Transverse colon (tissue), 4 donors: Measurements from ENCODE around the gene SPTBN2.

ENCODE experiments used
- CTCF ChIP-seq, 5 experiments: fragments of 200-600 bp in 3 of 5; fragments of 450-650 bp in 2 of 5; sonication (generic) in 3 of 5; IDR thresholded peaks; 1 replicate in 2 of 5; 2 replicates in 3 of 5; pipeline ENCODE4 v1.5.1; 2016 to 2017; ENCODE audit warnings: antibody characterized with exemption in 5 of 5, inconsistent platforms in 3 of 5, mild to moderate bottlenecking in 2 of 5, moderate library complexity in 1 of 5
- EP300 ChIP-seq: sonication (generic); formaldehyde crosslinking; IDR thresholded peaks from one replicate; pipeline ENCODE4 v1.6.1; 2017; ENCODE audit warnings: antibody characterized with exemption, low read depth
- POLR2AphosphoS5 ChIP-seq, 3 donors: sonication (generic); formaldehyde crosslinking; IDR thresholded peaks; one replicate each; pipeline ENCODE4 v1.6.1; 2016; ENCODE audit warnings: antibody characterized with exemption in 3 of 3

DNA sequence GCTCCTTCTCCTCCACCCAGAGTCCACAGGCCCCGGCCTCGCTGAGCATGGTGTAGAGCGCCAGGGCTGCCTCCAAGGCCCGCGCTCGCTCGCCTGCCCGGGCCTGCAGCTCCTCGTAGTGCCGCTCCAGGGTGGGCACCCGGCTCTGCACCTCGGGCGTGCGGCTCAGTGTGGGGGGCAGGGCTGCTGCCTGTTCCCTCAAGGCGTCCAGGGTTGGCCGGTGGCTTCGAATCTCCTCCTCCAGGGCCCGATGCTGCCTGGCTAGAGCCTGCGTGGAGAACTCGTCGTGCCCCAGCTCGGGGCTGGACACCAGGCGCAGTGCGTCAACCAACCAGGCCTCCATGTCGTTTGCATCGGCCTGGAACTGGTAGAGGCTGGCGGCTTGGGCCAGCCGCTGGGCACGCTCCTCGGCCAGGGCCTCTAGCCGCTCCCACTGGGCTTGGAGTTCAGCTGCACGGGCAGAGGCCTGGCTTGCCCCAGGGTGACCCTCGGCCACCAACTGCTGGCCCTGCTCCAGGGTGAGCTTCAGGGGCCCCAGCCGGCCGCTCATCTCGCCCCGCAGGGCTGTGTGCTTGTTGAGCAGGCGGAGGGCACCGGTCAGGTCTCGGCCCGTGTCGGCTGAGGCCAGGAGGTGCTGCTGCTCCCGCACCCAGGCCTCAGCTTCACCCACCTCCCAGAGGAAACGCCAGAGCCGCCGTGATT is 24.2 kb downstream of the SPTBN2 start:
- TF ChIP-seq CTCF (IDR thresholded peaks at IDR 0.05), result no peak
- no peak for TF ChIP-seq EP300
- TF ChIP-seq POLR2AphosphoS5 (IDR thresholded peaks at IDR 0.05), result no peak
